ENCODE measurements around the gene LINC01488.

- no peak for TF ChIP-seq SMAD4 (CRISPR knock-in tag; conservative IDR thresholded peaks at IDR 0.05)
- TF ChIP-seq MCM3 (IDR thresholded peaks at IDR 0.05), result no peak
- TF ChIP-seq ZNF431 (CRISPR knock-in tag; IDR thresholded peaks at IDR 0.05), result no peak
- no peak for TF ChIP-seq POLR2A (conservative IDR thresholded peaks at IDR 0.05)
- TF ChIP-seq POLR2AphosphoS5 (IDR thresholded peaks at IDR 0.05; ENCODE audit: control insufficient read depth, insufficient read depth, low read depth, low read length), result no peak
- no peak for TF ChIP-seq RAD51 (IDR thresholded peaks at IDR 0.05; ENCODE audit: borderline replicate concordance, low read depth)
- TF ChIP-seq ZNF134 (CRISPR knock-in tag; conservative IDR thresholded peaks at IDR 0.05), result no peak
- TF ChIP-seq EP300 (IDR thresholded peaks at IDR 0.05; ENCODE audit: low read length), result no peak
- no peak for TF ChIP-seq ZNF121 (CRISPR knock-in tag; conservative IDR thresholded peaks at IDR 0.05)
- no peak for TF ChIP-seq AFF4 (CRISPR knock-in tag; IDR thresholded peaks at IDR 0.05)
- no peak for TF ChIP-seq RBM22 (IDR thresholded peaks at IDR 0.05; ENCODE audit: low read depth, low read length, poor library complexity, severe bottlenecking)
Measured at GRCh38 chr11:69509846-69510390, 28.5 kb downstream of the LINC01488 start.

Measured in K562 (cell line).